Hepatocyte (in vitro differentiated cells): ENCODE measurements around the gene M1AP. TPM values are rescaled to one million over a fixed set of nuclear protein-coding genes. Genes with fewer than 3 reads are reported as not detected.

Experiments used
- DNase-seq: peaks from one replicate; pipeline ENCODE4 v3.0.0-alpha.2; 2016; ENCODE audit warnings: low spot score
- H2AFZ ChIP-seq: fragments of 200-600 bp; sonication (generic); 2 replicates; pipeline ENCODE4 v1.6.0; 2016; ENCODE audit warnings: antibody characterized with exemption, mild to moderate bottlenecking
- H3K27ac ChIP-seq: fragments of 200-600 bp; sonication (generic); 2 replicates; pipeline ENCODE4 v1.5.1; 2016; ENCODE audit warnings: mild to moderate bottlenecking
- H3K27me3 ChIP-seq: fragments of 200-600 bp; sonication (generic); 2 replicates; pipeline ENCODE4 v1.6.1; 2016
- H3K36me3 ChIP-seq: fragments of 200-600 bp; sonication (generic); replicated peaks from 2 replicates; pipeline ENCODE4 v1.5.1; 2016; ENCODE audit warnings: low read depth; ENCODE audit not compliant: insufficient read depth
- H3K4me1 ChIP-seq: fragments of 200-600 bp; sonication (generic); 2 replicates; pipeline ENCODE4 v1.5.1; 2016; ENCODE audit warnings: mild to moderate bottlenecking, moderate library complexity; ENCODE audit not compliant: insufficient read depth
- H3K4me2 ChIP-seq: fragments of 200-600 bp; sonication (generic); 2 replicates; pipeline ENCODE4 v1.6.0; 2016
- H3K4me3 ChIP-seq: fragments of 200-600 bp; sonication (generic); 2 replicates; pipeline ENCODE4 v1.5.1; 2016; ENCODE audit warnings: mild to moderate bottlenecking
- H3K79me2 ChIP-seq: fragments of 200-600 bp; sonication (generic); 2 replicates; pipeline ENCODE4 v1.6.0; 2017; ENCODE audit warnings: mild to moderate bottlenecking
- H3K9me2 ChIP-seq: fragments of 200-600 bp; sonication (generic); replicated peaks from 2 replicates; pipeline ENCODE4 v1.6.0; 2017; ENCODE audit warnings: mild to moderate bottlenecking; ENCODE audit not compliant: insufficient read depth
- H3K9me3 ChIP-seq: fragments of 200-600 bp; sonication (generic); 2 replicates; pipeline ENCODE4 v1.5.1; 2016; ENCODE audit warnings: low read depth, mild to moderate bottlenecking
- H4K20me1 ChIP-seq: fragments of 200-600 bp; sonication (generic); 2 replicates; pipeline ENCODE4 v1.6.0; 2016; ENCODE audit warnings: mild to moderate bottlenecking; ENCODE audit not compliant: insufficient read depth, poor library complexity, severe bottlenecking
- CTCF ChIP-seq: fragments of 200-600 bp; sonication (generic); IDR thresholded peaks from 2 replicates; pipeline ENCODE4 v1.5.1; 2016; ENCODE audit warnings: antibody characterized with exemption, mild to moderate bottlenecking; ENCODE audit not compliant: poor library complexity
- EZH2 ChIP-seq: fragments of 200-600 bp; sonication (generic); IDR thresholded peaks from 2 replicates; pipeline ENCODE4 v1.6.1; 2016; ENCODE audit warnings: antibody characterized with exemption, mild to moderate bottlenecking, borderline replicate concordance
- EZH2phosphoT487 ChIP-seq: fragments of 200-600 bp; sonication (generic); IDR thresholded peaks from one replicate; pipeline ENCODE4 v1.6.1; 2018; ENCODE audit warnings: antibody characterized with exemption, mild to moderate bottlenecking, low read depth, moderate library complexity; ENCODE audit not compliant: unreplicated experiment, severe bottlenecking
- WGBS: methylation state at CpG from one replicate; pipeline ENCODE4 v1.1.6; 2016; ENCODE audit warnings: low lambda C conversion rate; ENCODE audit errors: missing lambda C conversion rate; 5-methylcytosine and 5-hydroxymethylcytosine counted together
- polyA plus RNA-seq: library from polyadenylated mRNA; unstranded; fragments of >200 nt; fragmentation: Nextera tagmentation; extraction: Ambion mirVana; gene quantifications from 2 replicates; pipeline ENCODE4 v1.2.1, GENCODE V29; 2016
- total RNA-seq: library from RNA; depleted of rRNA; stranded (reverse); fragments of >200 nt; gene quantifications from 2 replicates; pipeline ENCODE4 v1.2.3, GENCODE V29; 2014

The M1AP gene
- total and polyA plus RNA-seq, 2 experiments from 2014 or later: 0.30 to 0.70 TPM

- TF ChIP-seq EZH2phosphoT487 (no peak), EZH2 (no peak), CTCF (no peak)
- no peaks in the 10 kb centered on the region for H3K36me3 ChIP-seq
- 79% methylated on average over 7 of the region's 7 CpGs for WGBS
- H3K9me3 ChIP-seq: no peaks in the 10 kb centered on the region
- H2AFZ ChIP-seq: no peak overlapping the region
- H3K4me3 ChIP-seq: no peak overlapping the region
- no peaks in the 10 kb centered on the region for H3K4me1 ChIP-seq
- H4K20me1 ChIP-seq: no peaks in the 10 kb centered on the region
- no peaks in the 10 kb centered on the region for H3K9me2 ChIP-seq
- H3K27me3 ChIP-seq: no peaks in the 10 kb centered on the region
- H3K4me2 ChIP-seq: no peak overlapping the region
- no peaks in the 10 kb centered on the region for H3K79me2 ChIP-seq
- no peak for DNase-seq
- H3K27ac ChIP-seq: no peak overlapping the region
These were observed 71.8 kb downstream of the M1AP start for GRCh38 chr2:74576211-74576862.

- Histone ChIP-seq H4K20me1 (no peaks in the 10 kb centered on the region), H3K4me1 (no peaks in the 10 kb centered on the region), H3K27me3 (no peaks in the 10 kb centered on the region), H3K4me2 (no peak overlapping the region), H3K27ac (no peak overlapping the region), H3K79me2 (no peaks in the 10 kb centered on the region), H3K9me2 (no peaks in the 10 kb centered on the region), H2AFZ (no peak overlapping the region), H3K9me3 (no peaks in the 10 kb centered on the region), H3K36me3 (no peaks in the 10 kb centered on the region), H3K4me3 (no peak overlapping the region)
- TF ChIP-seq EZH2 (no peak), EZH2phosphoT487 (no peak), CTCF (no peak)
- 86% methylated on average over 4 of the region's 4 CpGs for WGBS
- DNase-seq: no peak
These were observed 72.8 kb downstream of the M1AP start for GRCh38 chr2:74575320-74575719.

- H3K79me2 ChIP-seq: no peaks in the 10 kb centered on the region
- H3K9me2 ChIP-seq: no peaks in the 10 kb centered on the region
- H3K4me3 ChIP-seq: no peak overlapping the region
- 70% methylated on average over 7 of the region's 7 CpGs for WGBS
- H3K36me3 ChIP-seq: no peaks in the 10 kb centered on the region
- H4K20me1 ChIP-seq: no peaks in the 10 kb centered on the region
- no peak overlapping the region for H2AFZ ChIP-seq
- no peaks in the 10 kb centered on the region for H3K4me1 ChIP-seq
- no peaks in the 10 kb centered on the region for H3K27me3 ChIP-seq
- H3K4me2 ChIP-seq: no peak overlapping the region
- no peak for DNase-seq
- no peaks in the 10 kb centered on the region for H3K9me3 ChIP-seq
- TF ChIP-seq CTCF: no peak
- no peak for TF ChIP-seq EZH2
- TF ChIP-seq EZH2phosphoT487: no peak
- peak overlapping the region; percentile 32 for H3K27ac ChIP-seq
These were observed 74.2 kb downstream of the M1AP start for GRCh38 chr2:74573747-74574562.
